Vagina (tissue), 2 donors: Measurements from ENCODE around the gene HOXD12. TPM values are rescaled to one million over a fixed set of nuclear protein-coding genes. Genes with fewer than 3 reads are reported as not detected.

Source experiments
- DNase-seq, 2 donors: peaks; one replicate each; pipeline ENCODE4 v3.0.0-alpha.2; 2017; ENCODE audit errors: extremely low spot score in 2 of 2
- H3K27ac ChIP-seq: fragments of 200-600 bp; sonication (generic); one replicate; pipeline ENCODE4 v1.5.1; 2019
- H3K27me3 ChIP-seq: fragments of 200-600 bp; sonication (generic); one replicate; pipeline ENCODE4 v1.5.1; 2019
- H3K36me3 ChIP-seq, 2 donors: fragments of 200-600 bp; sonication (generic); one replicate each; pipeline ENCODE4 v1.5.1; 2017 to 2019
- H3K4me1 ChIP-seq: fragments of 200-600 bp; sonication (generic); one replicate; pipeline ENCODE4 v1.5.1; 2019
- H3K4me3 ChIP-seq, 2 donors: fragments of 200-600 bp; sonication (generic); 1 replicate in 1 of 2; 2 replicates in 1 of 2; pipeline ENCODE4 v1.5.1; 2016 to 2019
- H3K9me3 ChIP-seq: fragments of 200-600 bp; sonication (generic); one replicate; pipeline ENCODE4 v1.5.1; 2019
- POLR2A ChIP-seq, 2 donors: fragments of 450-650 bp; IDR thresholded peaks; one replicate each; pipeline ENCODE4 v1.6.1; 2017; ENCODE audit warnings: antibody characterized with exemption in 2 of 2, mild to moderate bottlenecking in 2 of 2, moderate library complexity in 2 of 2
- POLR2AphosphoS5 ChIP-seq, 2 donors: sonication (generic); formaldehyde crosslinking; IDR thresholded peaks; one replicate each; pipeline ENCODE4 v1.9.0; 2017; ENCODE audit warnings: antibody characterized with exemption in 2 of 2, mild to moderate bottlenecking in 2 of 2, low read depth in 1 of 2; ENCODE audit not compliant: insufficient read depth in 1 of 2
- intact Hi-C: fragments of 100-400 bp; cut with DNase I; formaldehyde crosslinking; loops from one replicate; pipeline ENCODE4 v1.15.1; 2023
- total RNA-seq: library from RNA; depleted of rRNA; stranded (reverse); fragments of >200 nt; gene quantifications from one replicate; pipeline ENCODE4 v1.2.3, GENCODE V29; 2016
- TF ChIP-seq, protein P1 (sequence below), 3 experiments: fragments of 450-650 bp in 2 of 3; fragments of 200-600 bp in 1 of 3; sonication (generic) in 1 of 3; IDR thresholded peaks; one replicate each; pipeline ENCODE4 v1.5.1; 2017 to 2019; ENCODE audit warnings: antibody characterized with exemption in 3 of 3, mild to moderate bottlenecking in 2 of 3, moderate library complexity in 2 of 3

HOXD12 gene
- total RNA-seq, 1 donor from 2014 or later, result 1.7 TPM

GRCh38 chr2:176099159-176099727, 352 bp upstream of the HOXD12 start:
- DNase-seq, result no peak
- Histone ChIP-seq H3K27ac (peak overlapping the region; percentile 91), H3K9me3 (no peaks in the 10 kb centered on the region), H3K4me1 (peaks cover 53% of the 10 kb centered on the region), H3K4me3 (peak overlapping the region; percentile 48 to 54), H3K36me3 (no peaks in the 10 kb centered on the region), H3K27me3 (no peaks in the 10 kb centered on the region)
- intact Hi-C loops, result no loop called here
- no peak for TF ChIP-seq POLR2AphosphoS5 (IDR thresholded peaks at IDR 0.05; ENCODE audit: insufficient read depth in 1 of 2, low read depth in 1 of 2)
- TF ChIP-seq, protein P1, sequence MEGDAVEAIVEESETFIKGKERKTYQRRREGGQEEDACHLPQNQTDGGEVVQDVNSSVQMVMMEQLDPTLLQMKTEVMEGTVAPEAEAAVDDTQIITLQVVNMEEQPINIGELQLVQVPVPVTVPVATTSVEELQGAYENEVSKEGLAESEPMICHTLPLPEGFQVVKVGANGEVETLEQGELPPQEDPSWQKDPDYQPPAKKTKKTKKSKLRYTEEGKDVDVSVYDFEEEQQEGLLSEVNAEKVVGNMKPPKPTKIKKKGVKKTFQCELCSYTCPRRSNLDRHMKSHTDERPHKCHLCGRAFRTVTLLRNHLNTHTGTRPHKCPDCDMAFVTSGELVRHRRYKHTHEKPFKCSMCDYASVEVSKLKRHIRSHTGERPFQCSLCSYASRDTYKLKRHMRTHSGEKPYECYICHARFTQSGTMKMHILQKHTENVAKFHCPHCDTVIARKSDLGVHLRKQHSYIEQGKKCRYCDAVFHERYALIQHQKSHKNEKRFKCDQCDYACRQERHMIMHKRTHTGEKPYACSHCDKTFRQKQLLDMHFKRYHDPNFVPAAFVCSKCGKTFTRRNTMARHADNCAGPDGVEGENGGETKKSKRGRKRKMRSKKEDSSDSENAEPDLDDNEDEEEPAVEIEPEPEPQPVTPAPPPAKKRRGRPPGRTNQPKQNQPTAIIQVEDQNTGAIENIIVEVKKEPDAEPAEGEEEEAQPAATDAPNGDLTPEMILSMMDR (IDR thresholded peaks at IDR 0.05), result no peak
- no peak for TF ChIP-seq POLR2A (IDR thresholded peaks at IDR 0.05)

- Histone ChIP-seq H3K27me3 (no peaks in the 10 kb centered on the region), H3K27ac (peak overlapping the region; percentile 91), H3K4me1 (peaks cover 63% of the 10 kb centered on the region), H3K4me3 (peak overlapping the region; percentile 48 to 54), H3K9me3 (no peaks in the 10 kb centered on the region), H3K36me3 (no peaks in the 10 kb centered on the region)
- intact Hi-C loops, result no loop called here
- DNase-seq, result no peak
- TF ChIP-seq POLR2A (IDR thresholded peaks at IDR 0.05) (no peak), POLR2AphosphoS5 (IDR thresholded peaks at IDR 0.05; ENCODE audit: insufficient read depth in 1 of 2, low read depth in 1 of 2) (peak in 1 of 2 donors; percentile 61)
- TF ChIP-seq, protein P1 (IDR thresholded peaks at IDR 0.05), result no peak
Measured at GRCh38 chr2:176100547-176101140, 1.0 kb downstream of the HOXD12 start.

DNA sequence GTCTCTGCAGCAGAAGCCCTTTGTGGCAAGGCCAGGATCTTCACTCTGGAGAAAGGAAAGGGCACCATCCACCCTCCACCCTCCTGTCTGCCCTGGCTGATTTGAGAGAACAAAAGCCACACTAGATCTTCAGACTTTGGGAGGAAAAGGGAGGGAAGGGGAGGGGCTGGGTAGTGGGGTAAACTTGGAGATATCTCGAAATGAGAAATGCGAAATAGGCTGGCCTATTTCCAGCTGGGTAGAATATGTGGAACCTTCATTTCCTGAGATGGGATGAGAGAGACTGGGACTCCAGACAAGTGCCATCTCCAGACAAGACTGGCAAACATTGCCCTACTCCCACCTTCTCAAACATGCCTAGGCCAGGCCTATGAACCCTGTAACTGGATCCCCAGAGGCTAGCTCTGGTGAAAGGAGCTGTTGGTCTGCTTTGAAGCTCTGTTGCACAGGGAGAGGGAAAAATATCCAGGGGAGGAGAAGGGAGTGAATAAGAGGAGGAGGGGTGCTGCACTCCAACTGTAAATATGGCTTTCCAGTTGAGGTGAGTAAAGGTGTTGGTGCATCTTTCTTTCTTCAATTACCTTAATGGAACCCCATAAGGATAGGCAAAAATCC, 1.7 kb downstream of the HOXD12 start:
- no peaks in the 10 kb centered on the region for H3K27me3 ChIP-seq
- DNase-seq, result no peak
- TF ChIP-seq, protein P1 (IDR thresholded peaks at IDR 0.05), result no peak
- no peak for TF ChIP-seq POLR2A (IDR thresholded peaks at IDR 0.05)
- no peak for TF ChIP-seq POLR2AphosphoS5 (IDR thresholded peaks at IDR 0.05; ENCODE audit: insufficient read depth in 1 of 2, low read depth in 1 of 2)
- no peak overlapping the region for H3K4me3 ChIP-seq
- H3K27ac ChIP-seq, result peak overlapping the region; percentile 91
- H3K4me1 ChIP-seq, result peaks cover 65% of the 10 kb centered on the region
- intact Hi-C loops, result no loop called here
- no peaks in the 10 kb centered on the region for H3K9me3 ChIP-seq
- no peaks in the 10 kb centered on the region for H3K36me3 ChIP-seq

GRCh38 chr2:176101842-176102241, 2.2 kb downstream of the HOXD12 start:
- Histone ChIP-seq H3K36me3 (no peaks in the 10 kb centered on the region), H3K27me3 (no peaks in the 10 kb centered on the region), H3K9me3 (no peaks in the 10 kb centered on the region), H3K4me3 (no peak overlapping the region), H3K4me1 (peaks cover 68% of the 10 kb centered on the region), H3K27ac (peak overlapping the region; percentile 5)
- intact Hi-C loops, result no loop called here
- no peak for DNase-seq
- TF ChIP-seq, protein P1 (IDR thresholded peaks at IDR 0.05), result no peak
- TF ChIP-seq POLR2AphosphoS5 (IDR thresholded peaks at IDR 0.05; ENCODE audit: insufficient read depth in 1 of 2, low read depth in 1 of 2) (no peak), POLR2A (IDR thresholded peaks at IDR 0.05) (no peak)
